Activated CD4-positive, alpha-beta T cell treated with anti-CD3 and anti-CD28 coated beads, Interleukin-10, Interleukin-2, amounts not matched to agents 100 ng/mL and 50 ng/mL, durations not matched to agents 16 hours and 8 hours (primary cell): ENCODE measurements around the gene AKAP13.
A peak's percentile ranks its signal among the peaks of the same experiment; 100 is the strongest.
"Not testable (repeated sequence)": the region's sequence is repeated elsewhere in the genome, so short reads cannot be mapped to it uniquely, and the experiment has no call there.

Source experiments
- DNase-seq: peaks from one replicate; pipeline ENCODE4 v3.0.0-alpha.2; 2020

Gene AKAP13

GRCh38 chr15:85636351-85636750 is 255.9 kb downstream of the AKAP13 start:
- DNase-seq, result no peak

- DNase-seq, result peak; percentile 61
Measured at GRCh38 chr15:85639752-85640381, 259.5 kb downstream of the AKAP13 start.

GRCh38 chr15:85642065-85642692 is 261.8 kb downstream of the AKAP13 start:
- no peak for DNase-seq

- DNase-seq, result no peak
Measured at GRCh38 chr15:85642693-85643066, 262.3 kb downstream of the AKAP13 start.

- peak; percentile 84 for DNase-seq
Measured at GRCh38 chr15:85646538-85647091, 266.2 kb downstream of the AKAP13 start.

GRCh38 chr15:85649372-85649771 is 269.0 kb downstream of the AKAP13 start:
- DNase-seq, result peak; percentile 63

- DNase-seq, result no peak
Measured at GRCh38 chr15:85651548-85651947, 271.1 kb downstream of the AKAP13 start.

GRCh38 chr15:85652457-85652856 is 272.1 kb downstream of the AKAP13 start:
- DNase-seq, result no peak

- DNase-seq, result no peak
Measured at GRCh38 chr15:85657132-85657531, 276.7 kb downstream of the AKAP13 start.

- DNase-seq, result no peak
Measured at GRCh38 chr15:85658816-85659215, 278.4 kb downstream of the AKAP13 start.

GRCh38 chr15:85661859-85662258 is 281.5 kb downstream of the AKAP13 start:
- DNase-seq, result no peak

GRCh38 chr15:85665677-85666076 is 285.3 kb downstream of the AKAP13 start:
- not testable (repeated sequence) for DNase-seq

GRCh38 chr15:85667491-85668424 is 287.4 kb downstream of the AKAP13 start:
- DNase-seq, result peak; percentile 90

- no peak for DNase-seq
Measured at GRCh38 chr15:85671156-85671555, 290.8 kb downstream of the AKAP13 start.

GRCh38 chr15:85672332-85673084 is 292.1 kb downstream of the AKAP13 start:
- no peak for DNase-seq

GRCh38 chr15:85673326-85673725 is 292.9 kb downstream of the AKAP13 start:
- no peak for DNase-seq

GRCh38 chr15:85676342-85677098 is 296.1 kb downstream of the AKAP13 start:
- no peak for DNase-seq

- DNase-seq, result no peak
Measured at GRCh38 chr15:85679231-85679630, 298.8 kb downstream of the AKAP13 start.

- DNase-seq, result no peak
Measured at GRCh38 chr15:85681386-85681785, 301.0 kb downstream of the AKAP13 start.

- DNase-seq, result no peak
Measured at GRCh38 chr15:85684174-85684710, 303.8 kb downstream of the AKAP13 start.

- no peak for DNase-seq
Measured at GRCh38 chr15:85685356-85685755, 305.0 kb downstream of the AKAP13 start.

GRCh38 chr15:85687329-85687728 is 306.9 kb downstream of the AKAP13 start:
- no peak for DNase-seq
